HepG2 (cell line): ENCODE results near the gene KIAA0232. TPM values are rescaled to one million over a fixed set of nuclear protein-coding genes. Genes with fewer than 3 reads are reported as not detected.
A peak's percentile ranks its signal among the peaks of the same experiment; 100 is the strongest.

ENCODE experiments used
- ATAC-seq: fragments of 200-7000 bp; cut with Tn5 transposase; 3 replicates; pipeline ENCODE4 v1.9.1; 2020; ENCODE audit warnings: mild to moderate bottlenecking, moderate library complexity
- BruUV-seq: library from RNA; stranded (reverse); fragments of 400-500 nt; replicated peaks from 2 replicates; lab custom pipeline; 2021; lab: Mats Ljungman, UMichigan
- CTCF ChIA-PET: fragments of 300-600 bp; formaldehyde crosslinking; extraction: SDS; loops from one replicate; lab custom pipeline; 2021; ENCODE audit warnings: low total read pairs, inconsistent platforms, low intra/inter-chr PET ratio; lab: Yijun Ruan, JAX
- POLR2A ChIA-PET: fragments of 350-600 bp; sonication (Branson Sonifier 250); formaldehyde crosslinking; loops from one replicate; lab custom pipeline; 2020; ENCODE audit warnings: antibody characterized with exemption, inconsistent platforms; lab: Yijun Ruan, JAX
- DNase-seq: peaks from one replicate; pipeline ENCODE4 v3.0.0-alpha.2; 2015; ENCODE audit warnings: low spot score
- FAIRE-seq: peaks from 3 replicates; lab custom pipeline; 2011; peaks lifted over from hg19 to GRCh38; lab: Jason Lieb, UNC
- H2AFZ ChIP-seq: one replicate; pipeline ENCODE4 v1.6.1; 2011; ENCODE audit warnings: low read length, inconsistent platforms
- H3K27ac ChIP-seq: fragments of 300-600 bp; 3 replicates; pipeline ENCODE4 v1.8.0; 2011; ENCODE audit warnings: mixed run types, mild to moderate bottlenecking, mixed read lengths, low read length, inconsistent platforms; ENCODE audit not compliant: insufficient read depth; ENCODE audit errors: extremely low read length
- H3K27me3 ChIP-seq, 2 experiments: fragments of 200-600 bp in 1 of 2; 2 replicates in 1 of 2; 3 replicates in 1 of 2; pipeline versions ENCODE4 v1.6.0 to v1.8.0; 2011; ENCODE audit warnings: low read length in 2 of 2, mild to moderate bottlenecking in 2 of 2, moderate library complexity in 2 of 2, inconsistent platforms in 1 of 2; ENCODE audit not compliant: insufficient read depth in 2 of 2, control insufficient read depth in 1 of 2
- H3K36me3 ChIP-seq, 2 experiments: fragments of 200-600 bp in 1 of 2; replicated peaks in 1 of 2; 2 replicates in 1 of 2; 3 replicates in 1 of 2; pipeline versions ENCODE4 v1.5.1 to v1.8.0; 2011; ENCODE audit warnings: low read length in 2 of 2, inconsistent platforms in 1 of 2; ENCODE audit not compliant: insufficient read depth in 2 of 2, control insufficient read depth in 1 of 2
- H3K4me1 ChIP-seq: 2 replicates; pipeline ENCODE4 v1.5.1; 2012; ENCODE audit warnings: low read length, inconsistent platforms; ENCODE audit not compliant: insufficient read depth
- H3K4me2 ChIP-seq: 2 replicates; pipeline ENCODE4 v1.6.0; 2011; ENCODE audit warnings: low read depth, low read length, inconsistent platforms
- H3K4me3 ChIP-seq, 3 experiments: fragments of 200-600 bp in 1 of 3; sonication (generic), shearing (Covaris generic) in 1 of 3; replicated peaks in 1 of 3; 2 replicates each; pipeline ENCODE4 v1.5.1; 2011 to 2016; ENCODE audit warnings: low read length in 3 of 3, inconsistent platforms in 2 of 3, low read depth in 2 of 3, mild to moderate bottlenecking in 2 of 3, control low read depth in 1 of 3, mixed read lengths in 1 of 3; ENCODE audit not compliant: insufficient read depth in 1 of 3
- H3K79me2 ChIP-seq: one replicate; pipeline ENCODE4 v1.6.1; 2011; ENCODE audit warnings: low read length, inconsistent platforms; ENCODE audit not compliant: insufficient read depth
- H3K9ac ChIP-seq: 2 replicates; pipeline ENCODE4 v1.6.0; 2011; ENCODE audit warnings: mild to moderate bottlenecking, low read depth, low read length, inconsistent platforms; ENCODE audit not compliant: insufficient read depth
- H3K9me3 ChIP-seq: 2 replicates; pipeline ENCODE4 v1.5.1; 2012; ENCODE audit warnings: mild to moderate bottlenecking, low read length
- H4K20me1 ChIP-seq: 2 replicates; pipeline ENCODE4 v1.6.0; 2011; ENCODE audit warnings: inconsistent platforms, mild to moderate bottlenecking, low read length, moderate library complexity; ENCODE audit not compliant: insufficient read depth
- ETV5 ChIP-seq: IDR thresholded peaks from 2 replicates; pipeline ENCODE4 v1.6.1; 2018; ENCODE audit warnings: missing biosample characterization, missing genetic modification reagents, inconsistent platforms, borderline replicate concordance
- HNRNPUL1 ChIP-seq: fragments of 200-400 bp; formaldehyde crosslinking; IDR thresholded peaks from 2 replicates; pipeline ENCODE4 v1.6.1; 2017; ENCODE audit warnings: low read depth, mild to moderate bottlenecking, low read length, moderate library complexity
- KMT2A ChIP-seq: sonication (generic); formaldehyde crosslinking; IDR thresholded peaks from 2 replicates; pipeline ENCODE4 v1.4.0; 2020; ENCODE audit warnings: missing genetic modification reagents
- RBM22 ChIP-seq: fragments of 200-400 bp; formaldehyde crosslinking; optimal IDR thresholded peaks from 2 replicates; pipeline ENCODE3; 2017; ENCODE audit warnings: mild to moderate bottlenecking, low read length, moderate library complexity
- ZNF331 ChIP-seq: sonication (generic); formaldehyde crosslinking; IDR thresholded peaks from 2 replicates; pipeline ENCODE4 v1.4.0; 2020; ENCODE audit warnings: missing genetic modification reagents
- ZNF333 ChIP-seq: sonication (generic); formaldehyde crosslinking; IDR thresholded peaks from 2 replicates; pipeline ENCODE4 v1.4.0; 2020; ENCODE audit warnings: mild to moderate bottlenecking, missing genetic modification reagents, borderline replicate concordance
- ZNF383 ChIP-seq: sonication (generic); formaldehyde crosslinking; IDR thresholded peaks from 2 replicates; pipeline ENCODE4 v1.4.0; 2020; ENCODE audit warnings: missing genetic modification reagents, mild to moderate bottlenecking, borderline replicate concordance
- ZNF510 ChIP-seq: sonication (generic); formaldehyde crosslinking; IDR thresholded peaks from 2 replicates; pipeline ENCODE4 v1.4.0; 2020; ENCODE audit warnings: low read depth, mild to moderate bottlenecking, missing genetic modification reagents
- ZNF674 ChIP-seq: sonication (generic); formaldehyde crosslinking; IDR thresholded peaks from 2 replicates; pipeline ENCODE4 v1.5.0; 2020; ENCODE audit warnings: low read depth, mild to moderate bottlenecking, missing genetic modification reagents
- WGBS: methylation state at CpG from one replicate; pipeline ENCODE4 v1.1.6; 2017; ENCODE audit warnings: low lambda C conversion rate; 5-methylcytosine and 5-hydroxymethylcytosine counted together
- in situ Hi-C: cut with HindIII; loops from 2 replicates; pipeline ENCODE4 v1.10.0; 2017; ENCODE audit warnings: low pct_unique_long_range_greater_than_20kb; ENCODE audit not compliant: extremely low pct_ligation_motif_present
- intact Hi-C: fragments of 100-400 bp; cut with micrococcal nuclease; formaldehyde crosslinking; loops from one replicate; pipeline ENCODE4 v1.10.0; 2022; ENCODE audit not compliant: unreplicated experiment
- polyA plus RNA-seq, 8 experiments: library from polyadenylated mRNA; depleted of rRNA in 3 of 8; stranded (reverse) in 7 of 8; unstranded in 1 of 8; fragments of >200 nt; fragmentation: Illumina TruSeq in 4 of 8; extraction: Trizol in 4 of 8; gene quantifications; 2 replicates each; pipeline versions ENCODE4 v1.2.1 to v1.2.3, GENCODE V29; 2011 to 2016; ENCODE audit warnings: low read depth in 4 of 8, missing spikeins in 1 of 8, mixed read lengths in 1 of 8; ENCODE audit not compliant: insufficient read depth in 1 of 8
- total RNA-seq, 5 experiments: library from RNA; depleted of rRNA; stranded (reverse); fragments of >200 nt; fragmentation: Illumina TruSeq; extraction: Trizol; gene quantifications; 2 replicates each; pipeline ENCODE4 v1.2.3, GENCODE V29; 2016; ENCODE audit warnings: low read depth in 1 of 5
- TF ChIP-seq, protein P1 (sequence below): sonication (generic); formaldehyde crosslinking; IDR thresholded peaks from 2 replicates; pipeline ENCODE4 v1.8.1; 2023; ENCODE audit warnings: mild to moderate bottlenecking, moderate library complexity, missing genetic modification reagents
- TF ChIP-seq, protein P2 (sequence below): sonication (generic); formaldehyde crosslinking; IDR thresholded peaks from 2 replicates; pipeline ENCODE4 v1.4.0; 2020; ENCODE audit warnings: mild to moderate bottlenecking, missing genetic modification reagents
- TF ChIP-seq, protein P3 (sequence below): sonication (generic); formaldehyde crosslinking; IDR thresholded peaks from 2 replicates; pipeline ENCODE4 v1.4.0; 2020; ENCODE audit warnings: mild to moderate bottlenecking, missing genetic modification reagents

KIAA0232 gene
- total and polyA plus RNA-seq, 2 of the 13 experiments (the other 11 are each of a cell fraction or from before 2014, with no cell fraction given), result 7.8 to 17.1 TPM

DNA sequence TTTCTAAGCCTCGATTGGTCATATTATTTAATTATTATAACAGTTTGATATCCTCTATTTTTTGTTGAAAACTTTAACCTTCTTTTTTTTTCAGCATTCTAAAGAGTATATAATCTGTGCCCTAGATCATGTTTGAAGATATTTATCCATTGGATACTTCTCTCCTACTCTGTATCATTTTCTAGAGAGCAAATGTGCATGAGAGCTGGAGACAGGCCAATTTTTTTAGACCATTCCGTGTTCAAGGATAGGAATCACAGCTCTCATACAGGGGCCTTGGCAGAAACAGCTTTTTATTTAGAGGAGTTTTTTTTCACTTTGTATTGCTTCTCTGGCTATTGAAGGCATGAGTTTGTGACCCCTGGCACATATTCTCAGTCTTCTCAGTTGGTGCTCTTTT lies 69.4 kb downstream of the KIAA0232 start (continued):
- TF ChIP-seq ETV5 (no peak), ZNF674 (CRISPR knock-in tag) (no peak)

DNA sequence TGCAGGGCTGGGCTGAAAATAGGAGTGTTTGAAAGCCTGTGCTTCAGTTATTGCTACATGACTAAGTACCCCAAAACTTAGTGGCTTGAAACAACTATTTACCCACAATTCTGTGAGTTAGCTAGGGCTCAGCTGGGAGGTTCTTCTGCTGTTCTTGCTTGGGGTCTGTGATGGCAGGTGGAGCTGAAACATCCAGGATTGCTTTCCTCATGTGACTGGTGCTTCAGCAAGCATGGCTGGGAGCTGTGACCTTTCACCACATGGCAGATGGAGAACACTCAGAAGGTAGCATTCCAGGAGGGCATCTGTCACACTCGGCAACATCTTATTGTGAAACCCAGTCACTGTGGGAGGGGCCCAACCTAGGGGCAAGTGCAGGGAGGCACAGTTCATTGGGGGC lies 70.1 kb downstream of the KIAA0232 start:
- in situ Hi-C loops (no loop called here), intact Hi-C loops (no loop called here)
- no peak overlapping the region for H3K4me2 ChIP-seq
- WGBS, result 0% methylated on average over 1 of the region's 1 CpG
- peaks cover 9% of the 10 kb centered on the region for H3K79me2 ChIP-seq
- peaks cover 15% of the 10 kb centered on the region for H3K4me1 ChIP-seq
- H3K9me3 ChIP-seq, result peaks cover 20% of the 10 kb centered on the region; the same call in 1 of the 2 replicates
- H3K27ac ChIP-seq, result no peak overlapping the region
- POLR2A ChIA-PET, result no interaction called here
- no TSS peak for BruUV-seq
- FAIRE-seq (no peak), DNase-seq (no peak), ATAC-seq (no peak)
- H2AFZ ChIP-seq, result no peak overlapping the region
- H3K9ac ChIP-seq, result no peak overlapping the region
- no peaks in the 10 kb centered on the region for H3K27me3 ChIP-seq
- CTCF ChIA-PET, result no interaction called here
- no peak overlapping the region for H3K4me3 ChIP-seq
- H3K36me3 ChIP-seq, result peaks cover 16 to 35% of the 10 kb centered on the region in 2 experiments
- H4K20me1 ChIP-seq, result no peaks in the 10 kb centered on the region
- TF ChIP-seq HNRNPUL1 (no peak), ZNF331 (peak; percentile 100), ZNF333 (CRISPR knock-in tag) (no peak), ZNF510 (CRISPR knock-in tag) (no peak), KMT2A (CRISPR knock-in tag) (no peak), RBM22 (peak; percentile 65), ZNF383 (CRISPR knock-in tag) (no peak)
- TF ChIP-seq, protein P1, sequence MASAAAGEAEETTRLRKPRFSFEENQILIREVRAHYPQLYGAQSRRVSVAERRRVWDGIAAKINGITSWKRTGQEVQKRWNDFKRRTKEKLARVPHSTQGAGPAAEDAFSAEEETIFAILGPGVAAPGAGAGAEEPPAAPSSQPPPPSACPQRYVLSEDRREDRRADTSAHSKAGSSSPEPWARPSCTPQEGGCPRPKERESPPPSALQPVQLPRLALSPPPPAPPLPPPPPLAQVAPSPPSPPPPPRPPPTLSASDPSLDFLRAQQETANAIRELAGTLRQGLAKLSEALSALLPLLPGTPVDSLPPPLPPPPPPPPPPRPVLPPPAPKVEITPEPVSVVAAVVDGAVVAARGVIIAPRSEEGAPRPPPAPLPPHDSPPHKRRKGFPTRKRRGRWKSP (CRISPR knock-in tag), result no peak
- TF ChIP-seq, protein P2, sequence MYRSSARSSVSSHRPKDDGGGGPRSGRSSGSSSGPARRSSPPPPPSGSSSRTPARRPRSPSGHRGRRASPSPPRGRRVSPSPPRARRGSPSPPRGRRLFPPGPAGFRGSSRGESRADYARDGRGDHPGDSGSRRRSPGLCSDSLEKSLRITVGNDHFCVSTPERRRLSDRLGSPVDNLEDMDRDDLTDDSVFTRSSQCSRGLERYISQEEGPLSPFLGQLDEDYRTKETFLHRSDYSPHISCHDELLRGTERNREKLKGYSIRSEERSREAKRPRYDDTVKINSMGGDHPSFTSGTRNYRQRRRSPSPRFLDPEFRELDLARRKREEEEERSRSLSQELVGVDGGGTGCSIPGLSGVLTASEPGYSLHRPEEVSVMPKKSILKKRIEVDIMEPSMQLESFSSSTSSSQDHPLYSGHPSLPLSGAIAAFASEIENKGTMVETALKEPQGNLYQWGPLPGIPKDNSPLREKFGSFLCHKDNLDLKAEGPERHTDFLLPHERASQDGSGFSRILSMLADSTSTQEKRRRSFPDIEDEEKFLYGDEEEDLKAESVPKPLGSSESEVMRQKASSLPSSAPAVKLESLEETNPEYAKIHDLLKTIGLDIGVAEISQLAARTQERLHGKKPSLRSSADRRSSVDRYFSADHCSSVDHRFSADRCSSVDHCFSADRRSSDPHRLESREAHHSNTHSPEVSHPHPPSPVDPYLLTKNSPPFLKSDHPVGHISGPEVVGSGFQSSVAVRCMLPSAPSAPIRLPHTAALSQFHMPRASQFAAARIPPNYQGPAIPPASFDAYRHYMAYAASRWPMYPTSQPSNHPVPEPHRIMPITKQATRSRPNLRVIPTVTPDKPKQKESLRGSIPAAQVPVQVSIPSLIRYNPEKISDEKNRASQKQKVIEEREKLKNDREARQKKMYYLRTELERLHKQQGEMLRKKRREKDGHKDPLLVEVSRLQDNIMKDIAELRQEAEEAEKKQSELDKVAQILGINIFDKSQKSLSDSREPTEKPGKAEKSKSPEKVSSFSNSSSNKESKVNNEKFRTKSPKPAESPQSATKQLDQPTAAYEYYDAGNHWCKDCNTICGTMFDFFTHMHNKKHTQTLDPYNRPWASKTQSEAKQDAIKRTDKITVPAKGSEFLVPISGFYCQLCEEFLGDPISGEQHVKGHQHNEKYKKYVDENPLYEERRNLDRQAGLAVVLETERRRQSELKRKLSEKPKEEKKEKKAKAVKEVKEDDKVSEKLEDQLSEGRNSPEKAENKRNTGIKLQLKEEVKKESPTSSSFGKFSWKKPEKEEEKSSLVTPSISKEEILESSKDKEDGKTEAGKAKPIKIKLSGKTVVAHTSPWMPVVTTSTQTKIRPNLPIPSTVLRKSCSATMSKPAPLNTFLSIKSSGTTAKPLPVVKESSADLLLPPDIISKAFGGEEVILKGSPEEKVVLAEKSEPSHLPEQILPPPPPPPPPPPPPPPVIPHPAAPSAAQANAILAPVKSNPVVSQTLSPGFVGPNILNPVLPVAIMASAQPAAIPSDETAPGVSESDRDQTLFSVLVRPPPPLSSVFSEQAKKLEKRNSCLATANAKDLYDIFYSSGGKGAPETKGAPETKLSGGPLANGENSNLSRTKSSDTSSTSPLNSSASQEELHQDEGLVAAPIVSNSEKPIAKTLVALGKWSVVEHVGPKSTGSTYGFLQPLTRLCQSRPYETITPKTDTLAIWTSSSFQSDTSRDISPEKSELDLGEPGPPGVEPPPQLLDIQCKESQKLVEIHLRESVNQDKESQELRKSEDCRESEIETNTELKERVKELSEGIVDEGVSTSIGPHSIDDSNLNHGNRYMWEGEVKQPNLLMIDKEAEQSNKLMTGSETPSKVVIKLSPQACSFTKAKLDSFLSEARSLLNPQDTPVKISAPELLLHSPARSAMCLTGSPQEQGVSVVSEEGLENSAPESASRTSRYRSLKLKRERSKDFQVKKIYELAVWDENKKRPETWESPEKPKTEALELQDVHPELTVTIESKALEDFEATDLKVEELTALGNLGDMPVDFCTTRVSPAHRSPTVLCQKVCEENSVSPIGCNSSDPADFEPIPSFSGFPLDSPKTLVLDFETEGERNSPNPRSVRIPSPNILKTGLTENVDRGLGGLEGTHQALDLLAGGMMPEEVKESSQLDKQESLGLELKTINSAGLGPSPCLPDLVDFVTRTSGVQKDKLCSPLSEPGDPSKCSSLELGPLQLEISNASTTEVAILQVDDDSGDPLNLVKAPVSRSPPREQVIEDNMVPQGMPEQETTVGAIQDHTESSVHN (CRISPR knock-in tag), result no peak
- TF ChIP-seq, protein P3, sequence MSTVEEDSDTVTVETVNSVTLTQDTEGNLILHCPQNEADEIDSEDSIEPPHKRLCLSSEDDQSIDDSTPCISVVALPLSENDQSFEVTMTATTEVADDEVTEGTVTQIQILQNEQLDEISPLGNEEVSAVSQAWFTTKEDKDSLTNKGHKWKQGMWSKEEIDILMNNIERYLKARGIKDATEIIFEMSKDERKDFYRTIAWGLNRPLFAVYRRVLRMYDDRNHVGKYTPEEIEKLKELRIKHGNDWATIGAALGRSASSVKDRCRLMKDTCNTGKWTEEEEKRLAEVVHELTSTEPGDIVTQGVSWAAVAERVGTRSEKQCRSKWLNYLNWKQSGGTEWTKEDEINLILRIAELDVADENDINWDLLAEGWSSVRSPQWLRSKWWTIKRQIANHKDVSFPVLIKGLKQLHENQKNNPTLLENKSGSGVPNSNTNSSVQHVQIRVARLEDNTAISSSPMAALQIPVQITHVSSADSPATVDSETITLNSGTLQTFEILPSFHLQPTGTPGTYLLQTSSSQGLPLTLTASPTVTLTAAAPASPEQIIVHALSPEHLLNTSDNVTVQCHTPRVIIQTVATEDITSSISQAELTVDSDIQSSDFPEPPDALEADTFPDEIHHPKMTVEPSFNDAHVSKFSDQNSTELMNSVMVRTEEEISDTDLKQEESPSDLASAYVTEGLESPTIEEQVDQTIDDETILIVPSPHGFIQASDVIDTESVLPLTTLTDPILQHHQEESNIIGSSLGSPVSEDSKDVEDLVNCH, result no peak
